Panc1 (cell line): Measurements from ENCODE around the gene AGAP1.

Experiments used
- POLR2AphosphoS5 ChIP-seq: IDR thresholded peaks from 2 replicates; pipeline ENCODE4 v1.6.1; 2012; ENCODE audit warnings: mild to moderate bottlenecking, low read depth, low read length, moderate library complexity
- REST ChIP-seq, 2 experiments: IDR thresholded peaks; 2 replicates each; pipeline ENCODE4 v1.6.1; 2011 to 2012; ENCODE audit warnings: low read depth in 2 of 2, control low read depth in 1 of 2, low read length in 1 of 2, mild to moderate bottlenecking in 1 of 2, moderate library complexity in 1 of 2; ENCODE audit not compliant: insufficient read depth in 1 of 2
- TCF7L2 ChIP-seq: IDR thresholded peaks from 2 replicates; pipeline ENCODE4 v1.6.1; 2011; ENCODE audit warnings: mild to moderate bottlenecking, low read depth, low read length, inconsistent platforms
- TF ChIP-seq, protein P1 (sequence below): fragments of 450-650 bp; IDR thresholded peaks from 2 replicates; pipeline ENCODE4 v1.5.1; 2017; ENCODE audit warnings: mild to moderate bottlenecking

- TF ChIP-seq, protein P1, sequence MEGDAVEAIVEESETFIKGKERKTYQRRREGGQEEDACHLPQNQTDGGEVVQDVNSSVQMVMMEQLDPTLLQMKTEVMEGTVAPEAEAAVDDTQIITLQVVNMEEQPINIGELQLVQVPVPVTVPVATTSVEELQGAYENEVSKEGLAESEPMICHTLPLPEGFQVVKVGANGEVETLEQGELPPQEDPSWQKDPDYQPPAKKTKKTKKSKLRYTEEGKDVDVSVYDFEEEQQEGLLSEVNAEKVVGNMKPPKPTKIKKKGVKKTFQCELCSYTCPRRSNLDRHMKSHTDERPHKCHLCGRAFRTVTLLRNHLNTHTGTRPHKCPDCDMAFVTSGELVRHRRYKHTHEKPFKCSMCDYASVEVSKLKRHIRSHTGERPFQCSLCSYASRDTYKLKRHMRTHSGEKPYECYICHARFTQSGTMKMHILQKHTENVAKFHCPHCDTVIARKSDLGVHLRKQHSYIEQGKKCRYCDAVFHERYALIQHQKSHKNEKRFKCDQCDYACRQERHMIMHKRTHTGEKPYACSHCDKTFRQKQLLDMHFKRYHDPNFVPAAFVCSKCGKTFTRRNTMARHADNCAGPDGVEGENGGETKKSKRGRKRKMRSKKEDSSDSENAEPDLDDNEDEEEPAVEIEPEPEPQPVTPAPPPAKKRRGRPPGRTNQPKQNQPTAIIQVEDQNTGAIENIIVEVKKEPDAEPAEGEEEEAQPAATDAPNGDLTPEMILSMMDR: no peak
- TF ChIP-seq TCF7L2 (no peak), POLR2AphosphoS5 (no peak), REST (IDR thresholded peaks at IDR 0.05; ENCODE audit: insufficient read depth in 1 of 2, low read depth in 2 of 2, low read length in 1 of 2) (no peak)
Observed at GRCh38 chr2:236129935-236130334, 636.1 kb downstream of the AGAP1 start.
